T1000 (cell line): ENCODE measurements around the gene HDAC8.

ENCODE experiments used
- DNase-seq: peaks from one replicate; lab custom pipeline; 2025; ENCODE audit warnings: mixed read lengths; lab: John Stamatoyannopoulos, UW

Gene HDAC8

DNA sequence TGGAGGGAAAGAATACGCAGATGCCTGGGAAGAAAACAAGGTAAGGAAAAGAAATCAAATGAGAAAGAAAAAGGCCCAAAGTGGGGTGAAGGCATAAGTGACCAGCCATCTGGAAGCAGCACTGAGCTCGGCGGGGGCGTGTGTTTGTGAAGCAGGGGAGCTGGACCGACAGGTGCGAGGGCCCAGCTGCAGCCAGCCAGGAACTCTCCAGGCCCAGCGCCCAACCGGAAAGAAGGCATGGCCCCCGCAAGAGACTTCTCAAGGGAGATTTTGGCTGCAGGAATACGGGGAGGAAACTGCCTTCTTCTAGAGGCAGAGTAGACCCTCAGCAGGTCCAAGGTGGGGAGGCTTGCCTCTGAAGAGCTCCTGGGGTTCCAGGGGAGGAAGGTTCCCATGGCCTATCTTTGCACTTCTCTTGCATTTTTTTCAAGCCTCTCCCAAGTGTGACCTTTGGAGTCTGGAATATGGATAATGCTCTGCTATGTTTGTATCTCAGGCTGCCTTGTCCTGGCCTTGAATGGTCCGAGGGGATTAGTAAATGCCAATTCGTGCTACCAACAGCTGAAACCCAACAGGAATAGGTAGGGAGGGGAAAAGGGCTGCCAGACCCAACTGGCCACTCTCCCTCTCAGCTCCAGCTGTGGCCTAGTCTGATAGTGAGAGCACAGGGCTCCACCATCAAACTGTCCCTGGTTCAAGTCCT lies 256.1 kb downstream of the HDAC8 start:
- DNase-seq = no peak

DNA sequence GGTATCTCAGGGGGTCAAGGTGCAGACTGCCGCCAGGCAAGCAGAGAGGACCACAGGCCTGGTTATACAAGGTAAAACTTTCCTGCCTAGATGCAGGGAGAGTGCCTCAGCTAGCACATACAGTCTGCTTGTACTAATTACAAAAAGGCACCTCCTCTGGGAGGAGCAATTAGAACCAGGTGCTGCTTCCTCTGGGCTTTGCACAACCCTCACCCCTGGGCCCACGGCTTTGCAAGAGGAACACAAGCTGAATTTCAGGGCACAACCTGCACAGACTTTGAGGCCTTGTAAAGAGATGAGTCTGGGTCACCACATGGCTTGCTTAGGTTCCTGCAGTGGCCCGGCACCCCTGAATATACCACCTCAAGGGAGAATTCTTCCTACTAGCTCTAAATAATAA lies 257.8 kb downstream of the HDAC8 start:
- DNase-seq = no peak

DNA sequence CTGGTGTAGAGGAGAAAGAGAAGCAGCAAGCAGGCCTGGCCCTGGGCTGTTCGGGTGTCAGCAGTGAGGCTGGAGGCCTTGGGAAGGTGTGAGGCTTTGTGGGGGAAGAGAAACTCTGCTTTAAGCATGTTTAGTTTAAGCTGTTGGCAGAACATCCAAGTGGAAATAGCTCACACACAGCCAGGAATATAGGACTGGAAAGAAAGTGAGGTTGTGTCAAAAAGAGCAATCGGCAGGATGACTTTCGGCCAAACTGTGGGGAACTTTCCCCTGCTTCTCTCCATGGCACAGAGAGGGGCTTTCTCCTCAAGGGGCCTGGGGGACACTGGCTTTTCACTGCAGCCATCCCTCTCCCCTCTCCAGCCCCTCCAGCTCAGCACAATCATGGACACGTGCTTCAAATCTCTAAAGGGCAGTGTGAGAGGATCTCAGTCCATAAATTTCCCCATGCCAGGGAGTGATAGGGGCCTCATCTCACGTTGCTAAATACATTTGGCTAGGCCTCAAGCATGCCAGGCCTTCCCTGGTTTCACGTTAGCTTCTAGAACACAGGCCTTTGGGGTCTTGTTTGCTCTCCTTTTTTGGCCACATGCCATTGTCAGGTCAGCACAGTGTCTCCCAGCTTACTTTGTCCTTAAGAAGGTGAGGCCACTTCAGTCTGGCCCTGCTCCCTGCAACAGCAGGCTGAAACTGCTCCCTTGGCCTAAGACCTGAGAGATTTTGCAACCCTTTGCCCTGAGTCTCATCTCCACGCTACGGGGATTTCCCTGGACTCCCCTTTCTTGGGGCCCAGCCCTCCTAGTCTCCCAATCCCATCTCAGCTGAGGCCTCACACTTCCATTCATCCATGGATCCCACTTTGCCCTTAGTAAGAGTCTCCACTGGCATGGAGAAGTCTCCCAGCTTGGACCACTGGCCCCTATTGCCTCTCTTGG lies 258.7 kb downstream of the HDAC8 start:
- DNase-seq = no peak

DNA sequence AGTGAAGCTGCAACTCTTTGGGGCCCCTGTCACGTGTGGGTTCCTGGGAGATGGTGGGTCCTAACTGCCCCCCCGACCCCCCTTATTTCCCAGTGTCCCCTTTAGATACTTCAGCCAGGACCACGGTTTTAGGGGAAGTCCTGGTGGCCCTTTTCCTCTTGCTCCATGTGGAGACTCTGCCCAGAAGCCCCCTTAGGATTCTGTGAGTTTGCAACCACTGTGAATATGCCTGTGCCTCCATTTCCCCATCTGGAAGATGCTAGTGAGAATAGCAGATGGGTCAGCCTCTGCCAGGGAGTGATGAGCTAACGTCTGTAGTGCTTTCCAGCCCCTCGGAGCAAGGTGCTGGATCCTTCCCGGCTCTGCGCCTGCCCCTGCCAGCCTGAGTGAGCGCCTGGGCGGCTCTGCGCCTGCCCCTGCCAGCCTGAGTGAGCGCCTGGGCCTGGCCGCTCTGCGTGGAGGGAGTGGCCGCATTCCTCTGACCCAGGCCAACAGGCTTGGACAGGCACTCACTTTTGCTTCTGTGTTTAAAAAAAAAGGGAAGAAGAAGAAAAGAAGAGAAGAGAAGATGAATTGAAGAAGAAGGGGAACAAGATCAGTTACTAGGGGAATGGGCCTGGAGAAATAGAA lies 260.2 kb downstream of the HDAC8 start:
- DNase-seq = no peak

DNA sequence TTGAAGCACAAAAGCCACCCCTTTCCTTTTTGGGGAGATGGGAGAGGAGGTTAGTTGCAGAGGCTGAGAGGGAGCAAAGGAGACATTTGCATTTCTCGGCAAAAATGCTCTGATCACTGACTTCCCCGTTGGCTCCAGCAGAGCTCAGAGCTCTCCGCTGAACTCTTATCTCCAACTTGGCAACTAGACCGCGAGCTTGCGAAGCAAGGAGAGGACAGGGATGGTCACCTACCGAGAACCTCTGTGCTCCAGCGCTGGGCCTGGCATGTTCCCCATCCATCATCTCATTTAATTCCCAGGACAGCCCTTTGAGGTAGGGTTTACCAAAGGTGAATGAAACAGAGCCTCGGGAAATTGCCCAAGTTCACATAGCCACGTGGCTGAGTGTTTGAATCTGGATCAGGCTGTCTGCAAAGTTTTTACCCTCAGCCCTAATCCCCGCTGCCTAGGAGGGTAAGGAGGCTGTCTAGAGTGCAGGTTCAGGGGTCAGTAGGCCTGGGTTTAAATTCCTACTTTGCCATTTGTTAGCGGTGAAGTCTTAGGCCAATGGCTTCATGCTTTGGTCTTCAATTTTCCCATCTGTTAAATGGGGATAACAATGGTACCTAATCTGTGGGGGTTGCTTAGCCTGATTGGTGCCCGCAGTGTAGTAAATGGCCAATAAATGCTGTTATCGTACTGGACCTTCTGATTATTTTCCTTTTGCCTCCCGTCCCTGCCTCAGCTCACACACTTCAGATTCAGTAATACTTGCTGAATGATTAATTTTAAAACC lies 263.2 kb downstream of the HDAC8 start:
- no peak for DNase-seq

DNA sequence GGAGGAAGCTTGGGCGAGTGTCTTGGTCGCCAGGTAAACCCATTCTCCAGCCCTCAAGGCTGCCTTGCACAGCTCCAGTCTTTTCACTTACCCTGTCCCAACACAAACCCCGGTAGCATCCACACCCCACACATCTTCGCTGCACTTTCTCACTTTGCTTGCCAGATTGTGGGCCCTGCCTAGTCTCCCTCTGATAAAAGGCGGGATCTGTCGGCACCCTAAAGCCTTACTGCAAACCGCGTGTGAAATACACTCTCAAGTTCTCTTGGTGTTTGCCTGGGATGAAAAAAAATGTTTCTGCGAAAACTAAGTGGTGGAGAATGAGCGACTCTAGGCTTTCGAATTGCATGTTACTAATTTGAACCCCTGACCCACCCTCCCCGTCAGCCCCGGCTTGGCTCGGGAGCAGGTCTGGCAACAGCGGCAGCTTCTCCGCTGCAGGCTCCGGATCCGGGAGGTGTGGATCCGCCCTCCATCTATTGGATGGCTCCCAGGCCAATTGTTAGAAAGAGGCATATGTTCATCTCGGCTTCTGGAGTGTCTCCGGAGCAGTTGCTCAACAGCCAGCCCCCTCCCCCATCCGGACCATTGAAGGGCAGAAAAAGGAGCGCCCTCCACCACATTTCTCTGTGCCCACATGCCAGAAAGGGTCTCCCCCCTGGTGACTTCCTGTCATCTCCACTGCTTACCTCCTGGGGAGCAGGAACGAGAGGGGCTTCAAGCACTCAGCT lies 263.9 kb downstream of the HDAC8 start:
- no peak for DNase-seq

DNA sequence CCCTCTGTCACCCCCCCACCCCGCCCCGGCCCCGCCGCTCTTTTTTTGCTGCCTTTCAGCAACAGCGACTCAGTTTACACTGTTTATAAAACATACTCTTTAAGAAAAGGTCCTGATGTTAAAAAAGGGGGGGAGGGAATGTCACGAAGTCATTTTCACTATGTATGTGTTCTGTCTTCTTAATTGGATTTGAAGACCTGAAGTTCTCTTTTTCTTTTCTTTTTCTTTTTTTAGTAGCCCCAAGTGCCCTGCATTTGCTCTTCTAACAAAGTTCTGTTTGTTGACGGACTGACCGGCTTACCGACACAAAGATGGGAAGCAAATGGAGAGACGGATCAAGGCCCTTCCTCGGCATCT lies 264.5 kb downstream of the HDAC8 start:
- DNase-seq = no peak

DNA sequence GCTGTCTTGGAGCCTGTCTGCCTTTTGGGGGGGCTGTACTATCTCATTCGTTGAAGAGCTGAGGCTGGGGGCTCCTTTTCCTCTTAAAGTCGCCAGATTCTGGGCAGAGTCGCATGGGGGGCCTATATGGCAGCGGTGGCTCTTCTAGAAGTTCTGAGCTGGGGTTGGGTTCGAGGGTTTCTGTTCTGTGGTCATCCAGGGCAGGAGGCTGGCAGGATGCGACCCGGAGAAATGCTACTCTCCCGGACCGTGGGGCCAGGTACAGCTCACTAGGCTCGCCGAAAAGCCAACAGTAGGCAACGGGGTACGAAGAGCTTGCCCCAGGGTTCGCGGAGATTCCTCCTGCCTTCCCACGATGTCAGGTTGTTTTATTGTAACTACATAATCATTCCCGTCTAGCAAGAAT lies 265.0 kb downstream of the HDAC8 start:
- no peak for DNase-seq

DNA sequence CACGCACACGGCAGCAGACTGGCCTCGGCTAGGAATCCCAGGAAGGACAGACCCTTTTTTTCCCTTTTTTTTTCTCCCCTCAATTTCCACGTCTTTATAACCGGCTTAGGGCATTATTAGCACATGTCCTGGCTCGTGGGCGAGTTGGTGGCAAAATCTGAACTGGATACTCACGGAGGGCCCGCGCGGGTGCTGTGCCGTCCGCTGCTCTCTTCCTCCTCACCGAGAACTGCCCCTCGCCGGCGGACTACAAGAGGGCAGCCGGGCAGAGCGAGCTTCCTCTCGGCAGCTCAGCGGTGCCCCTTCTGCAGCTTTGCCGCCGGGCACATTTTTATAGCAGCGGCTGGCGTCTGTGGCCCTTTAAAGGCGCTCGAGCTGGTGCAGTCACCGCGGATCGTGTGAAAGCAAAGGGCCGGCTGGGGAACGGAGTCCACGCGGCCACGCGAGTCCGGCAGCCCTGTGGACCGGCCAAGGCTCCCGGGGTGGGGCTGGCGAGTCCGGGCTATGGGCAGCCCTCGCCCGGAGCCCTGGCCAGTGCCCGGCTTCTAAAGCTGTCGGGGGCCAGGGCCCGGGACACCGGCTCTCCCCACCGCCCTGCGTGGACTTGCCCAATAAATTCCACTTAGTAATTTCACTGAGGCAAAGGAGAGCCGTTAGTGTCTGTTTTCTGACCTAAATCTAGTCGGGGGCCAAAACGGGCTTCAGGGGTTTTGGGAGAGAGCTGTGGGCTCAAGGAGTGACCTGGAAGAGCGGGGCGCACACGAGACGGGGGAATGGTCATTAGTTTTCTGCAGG lies 265.6 kb downstream of the HDAC8 start:
- DNase-seq = peak; percentile 33

DNA sequence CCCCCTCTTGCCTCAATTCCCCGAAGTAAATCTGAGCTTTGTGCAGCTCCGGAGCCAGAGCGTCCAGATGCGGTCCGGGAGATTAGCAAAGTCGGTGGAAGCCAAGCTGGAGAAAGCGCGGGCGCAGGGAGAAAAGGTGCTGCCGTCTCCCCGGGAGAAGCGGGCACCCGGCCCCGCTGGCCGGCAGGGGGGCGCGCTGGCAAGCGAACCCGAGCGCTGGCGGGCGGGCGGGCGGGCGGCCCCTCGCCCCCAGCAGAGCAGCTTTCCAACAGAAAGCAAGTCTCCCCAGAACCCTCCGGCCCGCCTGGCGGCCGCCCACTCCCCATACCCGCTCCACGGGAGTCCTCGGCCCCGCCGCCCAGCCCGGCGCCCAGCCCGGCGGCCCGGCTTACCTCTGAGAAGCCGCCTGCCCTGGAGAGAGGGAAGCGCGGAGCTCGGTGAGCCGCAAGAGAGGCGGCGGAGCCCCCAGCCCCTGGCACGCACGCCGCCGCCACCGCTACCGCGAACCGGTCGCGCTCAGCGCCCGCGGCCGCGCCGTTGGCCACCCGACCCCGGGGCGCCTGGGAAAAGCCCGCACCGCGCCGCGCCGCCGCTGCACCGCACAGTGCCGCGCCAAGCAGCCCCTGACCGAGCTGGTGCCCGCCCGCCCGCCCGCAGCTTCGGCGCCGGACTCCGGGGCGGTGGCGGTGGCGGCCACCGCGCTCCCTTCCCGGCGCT lies 266.4 kb downstream of the HDAC8 start:
- no peak for DNase-seq

DNA sequence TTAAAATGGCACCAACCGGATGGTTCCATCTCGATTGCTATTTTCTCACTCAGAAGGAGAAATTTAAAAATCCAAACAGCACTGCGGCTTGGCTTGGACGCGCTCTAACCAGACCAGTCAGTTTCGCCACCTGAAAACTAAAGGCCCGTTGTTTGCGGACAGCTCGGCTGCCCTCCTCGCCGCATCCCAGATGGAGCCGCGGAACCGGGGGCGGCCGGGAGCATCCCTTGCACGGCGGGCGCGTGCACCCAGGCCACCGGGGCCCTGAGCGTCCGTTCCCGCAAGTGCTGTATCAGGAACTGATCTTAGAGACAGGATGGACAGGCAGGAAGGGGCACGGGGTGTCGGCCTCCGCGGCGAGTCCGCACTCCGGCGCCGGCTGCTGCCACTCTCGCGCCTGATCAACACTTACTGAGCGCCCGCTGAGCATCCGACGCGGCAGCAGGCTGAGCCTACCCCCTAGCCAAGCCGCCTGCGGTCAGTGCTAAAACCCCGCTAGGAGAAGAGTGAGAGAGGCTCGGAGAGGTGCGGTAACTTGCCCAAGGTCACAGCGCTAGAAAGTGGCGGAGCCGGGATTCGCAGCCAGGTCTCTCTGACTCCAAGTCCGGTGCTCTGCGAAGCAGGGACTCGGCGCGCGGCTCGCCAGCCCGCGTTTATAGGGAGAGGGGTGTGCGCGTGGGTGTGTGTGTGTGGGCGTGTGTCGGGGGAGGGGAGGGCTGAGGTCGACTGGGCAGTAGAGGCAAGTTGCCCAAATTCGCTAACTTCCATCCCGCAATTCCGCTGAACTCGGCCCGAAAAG lies 267.2 kb downstream of the HDAC8 start, which contains the start of gene CITED1:
Gene CITED1, minus strand, starts transcription at position 629 of the 799 bp plus-strand sequence. CDS start 3,045 bp downstream, outside the sequence.
- no peak for DNase-seq

DNA sequence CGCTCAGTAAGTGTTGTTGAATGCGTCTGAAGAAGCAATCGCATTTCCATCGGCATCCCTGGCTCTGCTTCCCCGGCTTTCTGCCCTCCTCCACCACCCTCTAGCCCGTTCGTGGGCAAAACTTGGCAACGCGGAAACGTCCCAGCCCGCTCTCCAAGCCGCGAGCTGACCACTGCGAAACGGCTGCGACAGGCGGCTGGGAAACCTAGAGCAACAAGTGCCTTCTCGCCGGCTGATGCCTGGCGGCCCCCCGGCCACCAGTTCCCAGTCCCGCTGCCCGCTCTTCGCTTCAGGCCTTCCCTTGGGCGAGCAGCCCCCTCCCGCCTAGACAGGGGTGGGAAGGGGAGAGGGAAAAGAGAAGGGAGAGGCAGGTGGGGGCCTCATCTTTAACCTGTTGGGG lies 267.8 kb downstream of the HDAC8 start:
- no peak for DNase-seq

DNA sequence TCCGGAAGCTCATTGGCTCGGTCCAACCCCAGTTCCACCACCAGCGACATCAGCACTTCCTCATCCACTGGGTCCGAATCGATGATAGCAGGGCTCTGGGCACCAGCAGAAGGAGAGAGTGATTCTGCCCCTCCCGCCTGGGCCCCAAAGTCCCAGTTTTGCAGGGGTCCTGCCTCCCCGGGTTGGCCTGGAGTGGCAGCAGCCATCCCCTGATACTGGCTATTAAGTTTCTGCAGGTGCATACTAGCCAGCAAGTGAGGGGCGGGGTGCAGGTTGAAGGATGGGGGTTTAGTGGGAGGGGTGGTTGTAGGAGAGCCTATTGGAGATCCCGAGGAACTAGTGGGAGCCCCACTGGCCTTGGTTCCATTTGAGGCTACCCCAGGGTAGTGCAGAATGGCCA lies 270.9 kb downstream of the HDAC8 start:
- DNase-seq = no peak

DNA sequence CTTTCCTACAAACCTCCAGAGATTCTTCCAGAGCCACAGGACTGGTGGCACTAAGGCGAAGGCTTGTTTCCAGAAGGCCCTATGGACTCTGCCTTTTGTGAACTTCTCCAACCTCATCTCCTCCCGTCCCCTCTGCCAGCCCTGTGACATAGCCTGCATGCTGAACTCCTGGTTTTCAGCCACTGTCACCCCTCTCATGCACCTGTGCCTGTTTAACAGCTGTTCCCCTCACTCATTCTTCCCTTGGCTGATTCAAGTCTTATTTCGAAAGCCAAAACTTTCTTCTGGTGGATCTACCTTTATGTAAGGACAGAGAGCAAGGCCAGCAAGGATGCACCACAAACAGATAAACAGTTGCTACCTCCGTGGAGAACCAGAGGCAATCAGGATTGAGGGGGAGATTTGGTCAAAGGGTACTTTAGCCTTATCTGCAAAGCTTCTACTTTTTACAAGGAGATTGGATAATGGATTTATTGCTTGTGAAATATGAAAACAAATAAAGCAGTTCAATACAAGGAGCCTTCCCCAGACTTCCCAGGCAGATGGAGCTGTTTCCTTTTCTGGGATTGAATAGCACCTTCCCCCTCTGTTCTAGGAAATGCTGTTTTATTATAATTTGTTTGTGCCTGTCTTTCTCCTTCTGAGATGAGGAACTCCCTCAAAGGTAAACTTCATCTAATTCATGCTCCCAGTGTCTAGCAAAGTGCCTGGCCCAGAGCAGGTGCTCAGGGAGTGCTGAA lies 272.6 kb downstream of the HDAC8 start:
- no peak for DNase-seq

DNA sequence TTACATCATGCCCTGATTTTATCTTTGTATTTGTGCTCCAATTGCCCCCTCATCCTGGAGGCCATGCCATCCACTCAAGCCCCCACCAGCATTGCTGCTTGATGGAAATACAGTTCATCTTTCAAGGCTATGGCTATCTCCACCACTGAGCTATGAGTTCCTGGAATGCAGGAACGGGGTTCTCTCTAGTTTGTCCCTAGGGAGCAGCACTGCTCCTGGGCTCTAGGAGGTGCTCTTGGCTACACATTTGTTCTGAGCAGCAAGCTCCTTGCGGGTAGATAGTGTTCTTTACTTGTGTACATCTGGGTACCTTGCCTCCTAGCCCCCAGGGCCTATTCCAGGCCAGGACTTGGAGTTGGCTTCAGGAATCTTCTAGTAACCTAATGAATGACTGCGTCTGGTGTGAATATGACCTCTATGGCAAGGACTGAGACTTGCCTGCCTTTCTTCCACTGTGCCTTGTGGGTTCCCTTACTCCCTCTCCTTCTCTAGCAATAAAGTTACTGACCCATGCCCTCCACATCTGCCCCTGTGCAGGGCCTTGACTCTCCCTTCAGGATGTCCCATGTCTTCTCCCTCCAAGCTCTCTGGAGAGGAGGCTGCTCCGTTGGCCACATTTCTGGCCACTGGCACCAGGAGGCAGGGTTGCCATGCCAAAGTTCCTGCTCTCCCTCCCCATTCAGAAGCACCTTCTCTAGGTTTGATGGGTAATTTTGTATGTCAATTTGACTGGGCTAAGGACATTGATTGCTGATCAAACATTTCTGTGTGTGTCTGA lies 274.5 kb downstream of the HDAC8 start:
- DNase-seq = no peak

DNA sequence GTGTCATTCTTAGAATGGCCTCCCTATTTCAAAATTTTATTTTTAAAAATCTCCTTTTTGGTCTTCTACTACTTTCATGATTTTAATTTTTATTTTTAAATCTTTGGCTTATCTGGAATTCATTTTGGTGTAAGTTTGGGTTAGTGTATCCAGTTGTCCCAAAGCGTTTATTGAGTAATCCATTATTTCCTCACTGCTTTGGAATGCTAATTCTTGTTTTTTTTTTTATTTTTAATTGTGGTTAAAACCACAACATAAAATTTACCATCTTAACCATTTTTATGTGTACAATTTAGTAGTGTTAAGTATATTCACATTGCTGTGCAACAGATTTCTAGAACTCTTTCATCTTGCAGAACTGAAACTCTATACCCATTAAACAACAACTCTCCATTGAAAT lies 275.7 kb downstream of the HDAC8 start:
- DNase-seq = no peak

DNA sequence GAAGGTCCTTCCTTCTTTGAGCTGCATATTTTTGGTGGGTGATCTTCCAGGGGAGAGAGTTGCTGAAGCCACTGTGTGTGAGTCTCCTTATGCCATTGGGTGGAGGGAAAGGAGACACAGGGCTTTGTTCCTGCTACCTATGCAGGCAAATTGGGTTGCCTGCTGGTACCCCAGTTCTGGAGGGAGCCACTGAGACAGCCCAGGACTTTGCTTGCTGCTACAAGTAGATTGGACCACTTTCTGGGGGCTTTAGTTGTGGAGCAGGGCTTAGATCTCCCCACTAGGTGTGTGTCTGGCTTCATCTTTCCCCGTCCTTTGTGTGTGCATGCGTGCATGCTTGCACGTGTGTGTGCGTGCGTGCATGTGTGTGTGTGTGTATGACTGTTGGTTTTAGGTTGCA lies 276.9 kb downstream of the HDAC8 start:
- DNase-seq = no peak
